HS-27A (cell line): Measurements from ENCODE around the gene ZNF660.
"Not testable (repeated sequence)": the region's sequence is repeated elsewhere in the genome, so short reads cannot be mapped to it uniquely, and the experiment has no call there.

Experiments
- DNase-seq: peaks from one replicate; pipeline ENCODE4 v3.0.0-alpha.2; 2012; ENCODE audit warnings: low read depth, missing footprints

ZNF660 gene

DNA sequence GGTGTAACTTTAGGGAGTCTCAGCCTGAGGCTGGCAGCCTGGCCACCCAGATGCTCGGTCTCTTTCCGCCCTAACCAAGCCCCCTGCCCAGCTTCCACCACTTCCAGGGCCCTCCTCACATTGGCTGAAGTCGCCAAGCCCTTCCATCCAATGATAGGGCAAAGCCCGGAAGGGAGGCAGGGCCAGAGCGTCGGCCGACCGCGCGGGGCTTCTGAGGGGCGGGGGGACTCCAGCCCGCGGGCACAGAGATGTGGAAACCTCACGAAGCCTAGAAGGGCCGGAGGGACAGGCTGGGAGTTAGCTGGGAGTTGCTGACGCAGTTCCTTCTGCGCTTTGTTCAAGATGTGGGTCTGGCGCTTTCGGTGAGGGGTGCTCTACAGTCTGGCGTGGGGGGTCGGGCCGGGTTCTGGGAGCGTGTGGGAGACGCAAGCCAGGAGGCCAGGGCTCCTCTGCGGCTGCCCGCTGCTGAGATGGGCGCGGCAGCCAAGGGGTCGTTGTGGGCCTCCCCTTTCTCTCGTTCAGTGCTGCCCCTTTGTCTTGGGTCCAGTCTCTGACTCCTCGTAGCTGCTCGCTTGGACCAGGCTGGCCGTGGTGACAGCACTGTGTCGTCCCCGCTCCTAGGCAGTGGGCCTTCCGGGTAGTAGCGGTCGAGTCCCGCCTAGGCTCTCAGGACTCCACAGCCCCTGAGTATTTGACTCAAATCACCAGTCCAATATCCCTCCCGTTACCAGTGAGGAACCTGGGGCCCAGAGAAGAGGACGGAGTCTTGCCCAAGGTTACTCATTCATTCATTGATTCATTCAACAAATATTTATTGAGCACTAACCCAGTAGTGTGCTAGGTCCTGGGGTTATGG is at the start of gene ZNF660:
Gene ZNF660 (plus strand): TSS at position 319 of the 856 bp plus-strand sequence. CDS start 9,230 bp downstream, outside the sequence.
- no peak for DNase-seq

DNA sequence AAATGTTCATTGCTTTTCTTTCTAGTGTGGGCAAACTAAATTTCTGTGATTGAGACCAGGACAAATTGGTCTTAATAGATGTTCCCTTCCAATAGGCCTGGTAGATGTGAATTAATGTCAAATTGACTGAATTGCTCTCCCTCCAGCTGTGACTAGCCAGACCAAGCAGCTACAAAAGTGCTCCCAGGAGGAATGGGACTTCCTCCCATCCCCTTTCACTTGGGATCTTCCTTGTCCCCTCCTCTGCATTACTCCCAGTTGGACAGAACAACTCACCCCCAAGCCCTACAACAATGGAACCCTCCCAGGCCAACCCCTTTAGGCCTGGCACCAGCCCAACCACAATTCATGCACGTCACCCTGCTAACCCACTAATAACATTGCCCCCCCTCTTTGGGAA is 49.4 kb upstream of the ZNF660 start:
- no peak for DNase-seq

DNA sequence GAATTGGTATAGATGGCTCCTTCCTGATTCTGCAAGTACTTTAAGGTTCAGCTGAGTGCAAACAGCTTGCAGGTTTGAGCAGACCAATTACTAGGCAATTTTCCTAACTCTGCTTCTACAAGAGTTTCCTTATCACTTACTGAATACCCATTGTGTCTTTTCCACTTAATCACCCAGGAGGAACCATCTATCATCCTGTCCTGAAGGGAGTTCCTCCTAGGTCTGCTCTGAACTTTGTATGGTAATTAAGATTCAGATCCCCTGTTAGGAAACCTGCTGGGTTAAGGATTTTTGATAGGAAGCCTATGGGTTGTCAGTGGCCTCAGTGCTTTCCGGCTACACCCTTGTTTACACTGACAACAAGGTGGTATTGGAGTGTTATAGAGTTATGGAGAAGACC is 40.0 kb upstream of the ZNF660 start:
- DNase-seq, result not testable (repeated sequence)

DNA sequence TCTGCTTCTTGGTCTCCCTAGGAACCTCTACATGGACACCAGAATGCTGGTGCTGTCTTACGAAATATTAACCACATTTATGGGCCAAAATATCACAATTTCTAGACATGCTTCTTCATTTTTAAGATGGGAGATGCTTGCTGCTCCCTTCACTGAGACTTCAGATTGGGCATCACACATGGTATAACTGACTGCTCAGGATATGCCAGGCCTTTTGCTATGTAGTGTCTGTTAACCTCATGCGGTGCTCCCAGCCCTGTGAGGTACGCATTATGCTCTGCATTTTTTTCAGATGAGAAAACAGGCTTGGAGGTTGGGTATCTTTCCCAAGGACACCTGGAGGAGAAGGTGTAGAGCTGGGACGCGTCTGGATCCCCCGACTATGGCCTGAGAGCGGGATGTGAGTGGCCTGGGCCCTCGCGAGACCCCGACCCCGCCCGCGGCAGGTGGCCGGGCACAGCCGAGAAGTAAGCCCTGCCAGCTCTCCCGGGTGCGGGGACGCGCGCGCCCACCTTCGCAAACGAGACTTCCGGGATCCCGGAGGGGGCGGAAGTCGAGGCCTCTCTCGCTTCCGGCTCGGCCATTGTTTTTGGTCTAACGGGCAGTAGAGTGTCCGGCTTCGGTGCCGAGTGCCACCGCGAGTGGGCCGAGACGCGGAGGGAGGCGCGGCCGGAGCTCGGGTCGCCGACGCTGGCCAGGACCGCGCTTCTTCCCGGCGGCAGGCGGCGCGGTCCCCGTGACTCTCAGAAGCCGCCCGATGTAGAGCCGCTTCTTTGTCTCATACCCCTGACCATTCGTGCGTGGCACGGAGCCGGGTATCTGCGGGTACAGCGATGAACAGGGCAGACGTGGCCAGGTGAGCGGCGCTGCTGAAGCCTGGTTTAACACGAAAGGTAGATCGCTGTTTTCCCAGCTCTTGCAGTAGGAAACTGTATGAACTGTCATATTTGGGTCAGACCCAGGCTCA is 29.9 kb upstream of the ZNF660 start, which contains the start of gene ZKSCAN7:
Gene ZKSCAN7 (plus strand): TSS at position 568 of the 967 bp plus-strand sequence. CDS start 1,855 bp downstream, outside the sequence.
- no peak for DNase-seq

DNA sequence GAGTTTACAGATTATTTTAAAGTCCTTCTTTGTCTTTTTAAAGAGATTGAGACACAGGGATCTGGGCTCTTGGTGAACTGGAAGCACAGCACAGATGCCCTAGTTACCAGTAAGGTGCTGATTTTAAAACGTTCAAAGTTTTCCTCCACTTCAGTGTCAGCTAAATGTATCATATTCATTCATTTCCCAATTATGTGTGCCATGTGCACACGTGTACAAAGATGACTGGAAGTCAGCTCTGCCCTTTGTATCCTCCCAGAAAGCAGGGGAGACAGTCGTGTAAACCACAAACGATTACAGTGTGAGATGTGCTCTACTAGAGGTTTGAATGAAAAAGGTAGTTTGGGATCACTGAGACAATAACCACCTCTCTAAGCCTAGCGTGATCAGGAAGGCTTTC is 29.0 kb upstream of the ZNF660 start:
- DNase-seq, result no peak

DNA sequence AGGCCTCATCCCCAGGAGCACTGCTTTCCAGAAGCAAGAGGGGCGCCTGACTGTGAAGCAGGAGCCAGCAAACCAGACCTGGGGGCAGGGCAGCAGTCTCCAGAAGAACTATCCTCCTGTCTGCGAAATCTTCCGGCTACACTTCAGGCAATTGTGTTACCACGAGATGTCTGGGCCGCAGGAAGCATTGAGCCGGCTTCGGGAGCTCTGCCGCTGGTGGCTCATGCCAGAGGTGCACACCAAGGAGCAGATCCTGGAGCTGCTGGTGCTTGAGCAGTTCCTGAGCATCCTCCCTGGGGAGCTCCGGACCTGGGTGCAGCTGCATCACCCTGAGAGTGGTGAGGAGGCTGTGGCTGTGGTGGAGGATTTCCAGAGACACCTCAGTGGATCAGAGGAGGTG is 27.7 kb upstream of the ZNF660 start:
- DNase-seq, result no peak

DNA sequence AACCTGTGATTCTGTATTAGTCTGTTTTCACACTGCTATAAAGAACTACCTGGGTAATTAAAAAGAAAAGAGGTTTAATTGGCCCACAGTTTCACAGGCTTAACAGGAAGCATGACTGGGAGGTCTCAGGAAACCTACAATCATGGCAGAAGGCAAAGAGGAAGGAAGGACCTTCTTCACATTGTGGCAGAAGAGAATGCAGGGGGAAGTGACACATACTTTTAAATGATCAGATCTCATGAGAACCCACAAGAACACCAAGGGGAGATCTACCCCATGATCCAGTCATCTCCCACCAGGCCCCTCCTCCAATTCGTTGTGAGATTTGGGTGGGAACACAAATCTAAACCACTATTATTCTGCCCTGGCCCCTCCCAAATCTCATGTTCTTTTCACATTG is 23.7 kb upstream of the ZNF660 start:
- no peak for DNase-seq

DNA sequence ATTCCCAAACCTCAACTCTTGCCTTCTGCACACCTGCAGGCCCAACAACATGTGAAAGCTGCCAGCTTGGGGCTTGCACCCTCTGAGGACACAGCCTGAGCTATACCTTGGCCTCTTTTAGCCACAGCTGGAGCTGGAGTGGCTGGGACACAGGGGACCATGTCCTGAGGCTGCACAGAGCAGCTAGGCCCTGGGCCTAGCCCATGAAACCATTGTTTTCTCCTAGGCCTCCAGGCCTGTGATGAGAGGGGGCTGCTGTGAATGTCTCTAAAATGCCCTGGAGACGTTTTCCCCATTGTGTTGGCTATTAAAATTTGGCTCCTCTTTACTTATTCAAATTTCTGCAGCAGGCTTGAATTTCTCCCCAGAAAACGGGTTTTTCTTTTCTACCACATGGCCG is 22.6 kb upstream of the ZNF660 start:
- no peak for DNase-seq

DNA sequence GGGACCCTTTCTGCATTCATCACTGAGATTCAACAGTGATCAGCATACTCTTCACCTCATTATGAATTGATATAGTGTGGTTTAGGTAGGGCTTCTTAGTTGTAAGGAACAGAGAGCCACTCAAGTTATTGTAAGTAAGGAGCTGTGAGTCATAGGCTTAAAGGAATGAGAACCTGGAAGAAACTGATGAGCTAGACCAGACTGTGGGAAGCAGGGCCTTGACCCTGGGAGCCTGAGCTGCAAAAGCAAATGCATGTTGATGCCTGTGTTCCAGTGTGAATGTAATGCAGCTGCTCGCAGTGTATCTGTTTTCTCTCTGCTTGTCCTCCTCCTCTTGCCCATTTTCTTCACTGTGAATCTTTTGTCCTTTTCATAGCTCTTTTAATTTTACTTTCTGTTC is 16.2 kb upstream of the ZNF660 start:
- DNase-seq, result no peak

DNA sequence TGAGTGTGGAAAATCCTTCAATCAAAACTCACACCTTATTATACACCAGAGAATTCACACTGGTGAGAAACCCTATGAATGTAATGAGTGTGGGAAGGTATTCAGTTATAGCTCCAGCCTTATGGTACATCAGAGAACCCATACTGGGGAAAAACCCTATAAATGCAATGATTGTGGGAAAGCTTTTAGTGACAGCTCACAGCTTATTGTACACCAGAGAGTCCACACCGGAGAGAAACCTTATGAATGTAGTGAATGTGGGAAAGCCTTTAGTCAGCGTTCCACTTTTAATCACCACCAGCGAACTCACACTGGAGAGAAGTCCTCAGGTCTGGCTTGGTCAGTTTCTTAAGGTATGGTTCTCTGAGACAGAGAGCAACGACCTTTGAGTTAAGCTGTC is 13.7 kb upstream of the ZNF660 start:
- no peak for DNase-seq

DNA sequence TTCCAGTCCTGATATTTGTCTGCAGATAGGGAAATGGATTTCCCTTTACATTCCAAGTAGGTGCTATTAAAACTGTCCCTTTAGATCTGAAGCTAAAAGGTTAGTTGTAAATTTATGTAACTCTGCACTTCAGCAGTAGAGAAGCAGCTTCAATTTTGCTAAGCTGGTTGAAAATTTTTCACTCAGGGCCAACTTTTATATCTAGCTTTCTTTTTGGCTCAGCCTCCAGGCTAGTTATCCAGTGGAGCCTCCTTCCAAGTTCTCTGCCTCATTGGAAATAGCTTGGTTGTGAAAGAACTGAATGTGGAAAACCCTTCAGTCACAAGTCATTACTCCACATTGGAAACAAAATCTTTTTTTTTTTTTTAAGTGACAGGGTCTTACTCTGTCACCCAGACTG is 8.2 kb upstream of the ZNF660 start:
- no peak for DNase-seq

DNA sequence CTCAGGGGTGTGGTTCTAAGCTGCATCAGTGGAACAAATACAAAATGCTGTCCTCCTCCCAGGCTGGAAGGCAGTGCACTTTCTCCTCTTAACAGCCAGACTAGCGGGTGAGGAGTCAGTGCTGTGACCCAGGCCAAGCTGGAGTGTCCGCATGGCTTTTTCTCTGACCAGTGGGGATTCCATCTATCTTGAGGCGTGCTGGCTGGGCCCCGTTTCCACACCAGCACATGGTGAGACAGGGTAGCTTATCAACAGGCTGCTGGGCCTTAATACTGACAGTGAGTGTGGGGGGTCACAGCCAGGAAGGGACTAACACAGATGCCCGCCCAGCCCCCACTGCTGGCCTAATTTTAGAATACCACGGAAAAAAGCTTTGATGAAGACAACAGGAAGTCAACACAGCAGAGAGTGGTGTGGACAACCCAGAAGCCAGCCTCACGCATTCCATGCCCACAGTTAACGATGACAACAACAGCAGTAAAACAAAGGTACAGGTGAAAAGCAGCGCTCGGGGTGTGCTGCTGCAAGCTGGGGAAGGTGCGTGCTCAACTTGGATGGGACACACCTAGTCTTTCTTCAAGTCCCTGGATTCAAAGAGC is 7.3 kb upstream of the ZNF660 start:
- DNase-seq, result not testable (repeated sequence)

DNA sequence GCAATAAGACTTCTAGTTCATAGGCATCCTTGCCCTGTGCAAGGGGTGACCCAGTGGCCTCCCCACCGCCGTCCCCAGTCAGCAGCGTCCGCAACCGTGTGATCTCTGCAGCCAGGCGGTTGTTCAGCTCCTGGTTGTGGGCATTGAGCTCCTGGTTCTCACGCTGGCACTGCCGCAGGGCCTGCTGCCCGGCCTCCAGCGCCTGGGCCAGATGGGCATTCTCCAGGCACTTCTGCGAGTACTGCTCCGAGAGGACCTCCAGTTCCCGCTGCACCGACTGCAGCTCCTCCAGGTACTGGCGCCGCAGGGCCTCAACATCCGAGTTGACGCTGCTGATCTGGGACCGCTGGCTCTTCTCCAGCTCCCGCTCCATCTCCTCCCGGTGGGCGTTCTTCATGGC is 6.4 kb upstream of the ZNF660 start:
- DNase-seq, result not testable (repeated sequence)

DNA sequence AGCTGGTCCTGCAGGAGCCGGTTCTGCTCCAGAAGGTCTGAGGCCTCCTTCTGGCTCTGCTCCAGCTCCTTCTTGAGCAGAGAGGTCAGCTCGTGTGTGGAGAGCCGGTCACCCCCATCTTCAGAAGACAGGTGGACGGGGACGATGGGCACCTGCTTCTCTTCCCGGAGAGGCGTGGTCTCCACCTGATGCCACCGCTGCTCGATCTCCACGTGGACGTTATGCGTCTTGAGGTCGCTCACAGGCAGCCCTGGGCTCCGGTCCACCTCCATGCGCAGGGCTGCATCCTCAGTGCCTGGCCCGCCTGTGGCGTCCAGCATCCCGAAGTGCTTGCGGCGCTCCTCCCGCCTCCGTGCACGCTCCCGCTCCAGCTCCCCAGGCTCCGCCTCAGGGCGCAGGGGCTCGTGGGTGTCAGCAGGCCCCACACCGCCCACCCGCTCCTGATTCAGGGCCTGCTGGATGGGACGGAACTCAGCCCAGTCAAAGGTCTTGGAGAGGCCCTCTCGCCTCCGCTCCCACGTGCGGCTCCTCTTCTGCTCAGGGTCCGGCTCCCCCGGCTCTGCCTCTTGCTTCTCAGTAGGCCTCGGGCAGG is 5.7 kb upstream of the ZNF660 start:
- DNase-seq, result not testable (repeated sequence)

DNA sequence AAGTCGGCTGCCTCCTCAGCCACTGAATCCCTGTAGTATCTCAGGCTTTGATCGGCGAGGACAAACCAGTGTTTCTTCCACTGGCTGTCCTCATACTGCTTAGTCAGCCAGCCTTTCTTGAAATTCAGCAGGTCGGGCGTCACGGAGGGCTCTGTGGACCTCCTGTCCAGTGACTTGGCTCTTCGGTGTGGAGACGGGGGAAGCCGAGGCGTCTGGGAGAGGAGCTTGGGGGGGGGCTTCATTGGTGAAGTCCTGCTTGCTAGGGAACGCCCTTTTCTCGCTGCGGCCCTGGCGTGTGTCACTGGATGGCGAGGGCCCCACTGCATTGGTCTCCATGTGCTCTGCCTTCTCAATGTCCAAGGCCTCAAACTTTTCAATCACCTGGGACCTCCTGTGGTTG is 5.0 kb upstream of the ZNF660 start:
- not testable (repeated sequence) for DNase-seq

DNA sequence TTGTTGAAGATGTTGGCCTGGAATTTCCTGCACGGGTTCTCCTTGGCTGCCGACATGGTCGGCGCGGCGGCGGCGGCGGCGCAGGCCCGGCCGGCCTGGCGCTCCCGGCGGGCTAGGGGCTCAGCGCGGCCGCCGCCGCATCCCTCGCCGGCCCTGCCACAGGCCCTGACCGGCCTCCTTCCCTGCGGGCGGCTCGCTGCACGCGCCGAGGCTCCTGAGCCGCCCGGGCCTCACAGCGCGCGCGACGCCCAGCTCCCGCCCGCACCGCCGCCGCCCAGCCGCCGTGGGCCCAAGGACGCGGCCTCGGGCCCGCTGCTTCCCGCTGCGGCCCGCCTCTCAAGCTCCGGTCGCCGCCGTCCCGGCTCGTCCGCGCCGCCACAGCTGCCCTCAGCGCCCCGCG is 3.8 kb upstream of the ZNF660 start:
- DNase-seq, result not testable (repeated sequence)

DNA sequence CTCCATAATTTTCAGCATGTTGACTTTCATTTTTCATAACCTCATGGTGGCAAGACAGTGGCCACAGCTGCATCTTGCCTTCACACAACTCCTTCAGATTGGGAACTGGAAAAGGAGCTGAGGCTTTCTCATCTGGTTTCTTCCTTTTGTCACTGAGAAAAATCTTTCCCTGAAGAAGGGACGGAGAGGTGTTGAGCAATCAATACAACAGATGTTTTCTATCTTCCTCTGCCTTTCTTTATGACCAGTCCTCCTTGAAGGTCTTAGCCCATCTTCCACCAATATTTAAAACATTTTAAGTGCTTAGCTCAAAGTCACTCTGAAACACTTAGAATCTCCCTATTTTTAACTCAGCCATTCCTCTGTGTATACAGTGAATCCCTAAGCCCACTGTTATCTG is 11.9 kb downstream of the ZNF660 start:
- no peak for DNase-seq

DNA sequence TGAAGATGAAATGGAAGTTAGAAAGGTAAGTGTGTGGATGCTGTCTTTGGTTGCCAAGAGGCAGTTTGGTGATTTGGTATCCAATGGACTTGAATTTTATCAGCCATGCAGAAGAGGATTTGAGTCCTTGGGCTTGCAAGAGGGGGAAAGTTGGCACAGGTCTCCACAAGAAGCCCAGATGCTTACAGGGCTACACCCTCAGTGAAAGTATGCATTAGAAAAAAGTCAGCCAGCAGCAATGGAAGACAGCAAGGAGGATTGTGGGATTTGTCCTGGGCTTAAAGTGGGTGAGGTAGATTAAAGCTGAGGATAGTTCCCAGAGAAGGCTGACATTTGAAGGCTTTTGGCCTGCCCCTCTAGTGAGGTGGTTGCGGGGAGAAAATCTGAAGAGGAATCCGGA is 17.0 kb downstream of the ZNF660 start:
- no peak for DNase-seq

DNA sequence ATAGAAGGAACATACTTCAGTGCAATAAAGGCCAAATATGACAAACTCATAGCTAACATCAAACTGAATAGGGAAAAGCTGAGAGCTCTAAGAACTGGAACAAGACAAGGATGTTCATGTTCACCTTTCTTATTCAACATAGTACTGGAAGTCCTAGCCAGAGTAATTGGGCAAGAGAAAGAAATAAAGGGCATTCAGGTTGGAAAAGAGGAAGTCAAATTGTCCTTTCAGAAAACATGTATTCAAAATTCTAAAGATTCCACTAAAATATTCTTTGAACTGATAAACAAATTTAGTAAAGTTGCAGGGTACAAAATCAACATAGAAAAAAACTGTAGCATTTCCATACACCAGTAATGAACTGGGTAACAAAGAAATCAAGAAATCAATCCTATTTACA is 27.9 kb downstream of the ZNF660 start:
- DNase-seq, result no peak

DNA sequence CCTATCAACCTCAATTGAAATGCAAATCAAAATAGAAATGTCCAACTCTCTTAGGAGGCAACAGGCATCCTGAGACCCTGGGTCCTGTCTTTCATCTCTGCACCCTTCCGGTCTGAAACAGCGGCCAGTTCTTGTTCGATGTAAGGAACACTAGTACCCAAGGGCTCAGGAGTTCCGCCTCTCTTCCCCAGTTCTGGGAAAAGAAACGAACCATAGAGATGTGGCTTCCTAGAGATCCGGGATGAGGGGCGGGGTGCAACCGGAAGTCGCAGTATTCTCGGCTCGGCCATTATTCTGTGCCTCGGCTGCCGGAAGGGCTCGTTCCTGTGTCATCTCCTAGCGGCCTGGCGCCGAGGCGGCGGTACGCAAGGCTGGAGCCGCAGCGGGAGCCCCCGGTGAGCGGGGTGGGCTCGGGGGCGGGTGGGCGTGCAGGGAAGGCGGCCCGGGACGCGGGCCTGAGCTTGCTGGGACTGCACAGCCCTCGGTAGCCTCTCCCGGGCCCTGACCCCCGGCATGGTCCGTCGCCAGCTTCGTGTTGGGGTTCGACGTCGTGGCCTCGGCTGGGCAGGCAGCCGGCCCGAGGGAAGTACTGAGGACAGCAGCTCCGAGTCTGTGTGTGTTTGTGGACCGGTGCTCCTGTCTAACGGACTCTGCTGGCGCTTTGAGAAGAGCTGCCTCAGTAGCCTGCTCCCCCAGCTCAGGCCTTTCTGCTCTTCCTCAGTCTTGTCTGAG is 40.2 kb downstream of the ZNF660 start, which contains the start of gene ZNF197:
Gene ZNF197 (plus strand): TSS at position 288 of the 732 bp plus-strand sequence. CDS start 4,119 bp downstream, outside the sequence.
- peak; percentile 87 for DNase-seq

DNA sequence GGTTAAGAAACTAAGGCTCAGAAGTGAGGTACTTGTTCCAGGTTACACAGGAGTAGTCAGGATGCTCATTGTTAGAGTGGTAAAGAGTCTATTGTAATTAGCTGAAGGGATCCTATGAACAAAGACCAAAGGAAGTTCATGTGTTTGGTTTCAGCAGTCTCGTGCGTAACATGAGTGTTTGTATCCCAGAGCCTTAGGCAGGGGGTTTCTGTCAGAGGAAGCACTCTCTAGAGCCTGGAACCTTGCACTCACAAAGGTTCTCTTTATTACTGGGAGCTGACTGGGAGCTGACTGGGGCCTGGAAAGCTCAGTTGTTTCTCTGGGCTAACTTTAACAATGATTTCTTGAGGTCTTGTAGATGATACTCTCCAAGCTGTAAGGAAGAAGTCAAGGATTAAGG is 44.0 kb downstream of the ZNF660 start:
- no peak for DNase-seq
